ENCODE results near the gene TEX22.
"Not testable (repeated sequence)": the region's sequence is repeated elsewhere in the genome, so short reads cannot be mapped to it uniquely, and the experiment has no call there.

Gene TEX22

DNA sequence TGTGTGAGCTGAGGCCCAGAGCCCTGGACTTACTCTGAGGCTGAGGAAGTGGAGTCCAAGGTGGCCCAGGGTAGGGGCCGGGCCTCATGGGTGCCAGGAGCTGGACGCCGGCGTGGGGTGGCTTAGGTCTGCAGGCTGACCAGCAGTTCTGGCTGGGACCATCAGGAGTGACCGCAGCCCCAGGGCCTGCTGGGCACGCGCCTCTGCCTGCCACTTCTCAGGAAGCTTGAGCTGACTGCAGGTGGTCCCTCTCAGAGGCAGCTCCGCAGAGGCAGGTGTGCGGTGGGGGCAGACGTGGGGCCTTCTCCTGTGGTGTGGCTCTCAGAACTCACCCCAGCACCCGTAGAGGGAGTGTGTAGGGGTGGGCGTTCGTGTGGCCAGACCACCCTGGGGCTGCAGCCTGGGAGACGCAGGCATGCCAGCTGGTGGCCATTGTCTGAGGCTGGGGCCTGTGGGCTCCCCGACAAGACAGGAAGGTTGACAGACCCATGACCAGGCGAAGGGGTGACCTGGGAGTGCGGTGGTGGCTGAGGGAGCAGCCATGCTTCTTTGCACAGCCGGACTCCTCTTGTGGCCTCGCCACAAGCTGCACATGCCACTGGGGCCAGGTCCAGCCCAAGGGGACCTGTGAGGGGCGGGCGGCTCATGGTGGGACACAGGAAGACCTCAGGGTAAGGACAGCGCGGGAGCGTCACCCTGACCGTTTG is 40.0 kb upstream of the TEX22 start:
- no peak overlapping the region for H3K4me3 ChIP-seq (ENCODE audit: low read length)
- H3K4me1 ChIP-seq (ENCODE audit: control insufficient read depth, low read length): no peaks in the 10 kb centered on the region
- no peak overlapping the region for H3K4me2 ChIP-seq (ENCODE audit: low read length)
- no peaks in the 10 kb centered on the region for H4K20me1 ChIP-seq (ENCODE audit: control insufficient read depth, insufficient read depth, low read depth, low read length)
- no peaks in the 10 kb centered on the region for H3K36me3 ChIP-seq (ENCODE audit: control insufficient read depth, low read length)
- no peak overlapping the region for H3K27ac ChIP-seq (ENCODE audit: low read depth, low read length)
- TF ChIP-seq, protein P1, sequence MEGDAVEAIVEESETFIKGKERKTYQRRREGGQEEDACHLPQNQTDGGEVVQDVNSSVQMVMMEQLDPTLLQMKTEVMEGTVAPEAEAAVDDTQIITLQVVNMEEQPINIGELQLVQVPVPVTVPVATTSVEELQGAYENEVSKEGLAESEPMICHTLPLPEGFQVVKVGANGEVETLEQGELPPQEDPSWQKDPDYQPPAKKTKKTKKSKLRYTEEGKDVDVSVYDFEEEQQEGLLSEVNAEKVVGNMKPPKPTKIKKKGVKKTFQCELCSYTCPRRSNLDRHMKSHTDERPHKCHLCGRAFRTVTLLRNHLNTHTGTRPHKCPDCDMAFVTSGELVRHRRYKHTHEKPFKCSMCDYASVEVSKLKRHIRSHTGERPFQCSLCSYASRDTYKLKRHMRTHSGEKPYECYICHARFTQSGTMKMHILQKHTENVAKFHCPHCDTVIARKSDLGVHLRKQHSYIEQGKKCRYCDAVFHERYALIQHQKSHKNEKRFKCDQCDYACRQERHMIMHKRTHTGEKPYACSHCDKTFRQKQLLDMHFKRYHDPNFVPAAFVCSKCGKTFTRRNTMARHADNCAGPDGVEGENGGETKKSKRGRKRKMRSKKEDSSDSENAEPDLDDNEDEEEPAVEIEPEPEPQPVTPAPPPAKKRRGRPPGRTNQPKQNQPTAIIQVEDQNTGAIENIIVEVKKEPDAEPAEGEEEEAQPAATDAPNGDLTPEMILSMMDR (IDR thresholded peaks at IDR 0.05; ENCODE audit: low read depth, low read length, poor library complexity, severe bottlenecking): no peak
- no peak for TF ChIP-seq EZH2phosphoT487 (IDR thresholded peaks at IDR 0.05; ENCODE audit: borderline replicate concordance, low read length)
- no peaks in the 10 kb centered on the region for H3K79me2 ChIP-seq (ENCODE audit: control insufficient read depth, low read length)
- no peaks in the 10 kb centered on the region for H3K9me3 ChIP-seq (ENCODE audit: control insufficient read depth, insufficient read depth, low read length)
- H3K27me3 ChIP-seq (ENCODE audit: control insufficient read depth, low read length): no peaks in the 10 kb centered on the region; the same call in 1 of the 2 replicates
- H3K9me2 ChIP-seq (replicated peaks; ENCODE audit: control insufficient read depth, low read length): no peaks in the 10 kb centered on the region
- no peaks in the 10 kb centered on the region for H3F3A ChIP-seq (ENCODE audit: control insufficient read depth, insufficient read depth)

GRCh38 chr14:105358943-105359342 is 39.4 kb upstream of the TEX22 start:
- no peak for TF ChIP-seq EZH2phosphoT487 (IDR thresholded peaks at IDR 0.05; ENCODE audit: borderline replicate concordance, low read length)
- TF ChIP-seq, protein P1 (IDR thresholded peaks at IDR 0.05; ENCODE audit: low read depth, low read length, poor library complexity, severe bottlenecking): no peak
- Histone ChIP-seq H3K79me2 (ENCODE audit: control insufficient read depth, low read length) (no peaks in the 10 kb centered on the region), H3K27ac (ENCODE audit: low read depth, low read length) (no peak overlapping the region), H3K36me3 (ENCODE audit: control insufficient read depth, low read length) (no peaks in the 10 kb centered on the region), H3K4me3 (ENCODE audit: low read length) (no peak overlapping the region), H3K9me2 (replicated peaks; ENCODE audit: control insufficient read depth, low read length) (no peaks in the 10 kb centered on the region), H3F3A (ENCODE audit: control insufficient read depth, insufficient read depth) (peaks cover 4% of the 10 kb centered on the region), H4K20me1 (ENCODE audit: control insufficient read depth, insufficient read depth, low read depth, low read length) (no peaks in the 10 kb centered on the region), H3K27me3 (ENCODE audit: control insufficient read depth, low read length) (peaks cover 6% of the 10 kb centered on the region; the same call in 1 of the 2 replicates), H3K4me2 (ENCODE audit: low read length) (no peak overlapping the region), H3K9me3 (ENCODE audit: control insufficient read depth, insufficient read depth, low read length) (no peaks in the 10 kb centered on the region), H3K4me1 (ENCODE audit: control insufficient read depth, low read length) (peaks cover 3% of the 10 kb centered on the region)

DNA sequence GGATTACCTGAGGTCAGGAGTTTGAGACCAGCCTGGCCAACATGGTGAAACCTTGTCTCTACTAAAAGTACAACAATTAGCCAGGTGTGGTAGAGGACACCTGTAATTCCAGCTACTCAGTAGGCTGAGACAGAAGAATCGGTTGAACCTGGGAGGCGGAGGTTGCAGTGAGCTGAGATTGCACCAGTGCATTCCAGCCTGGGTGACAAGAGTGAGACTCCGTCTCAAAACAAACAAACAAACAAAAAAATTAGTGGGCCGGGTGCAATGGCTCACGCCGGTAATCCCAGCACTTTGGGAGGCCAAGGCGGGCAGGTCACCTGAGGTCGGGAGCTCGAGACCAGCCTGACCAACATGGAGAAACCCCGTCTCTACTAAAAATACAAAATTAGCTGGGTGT is 36.9 kb upstream of the TEX22 start:
- H3K27me3 ChIP-seq (ENCODE audit: control insufficient read depth, low read length); H3K4me3 ChIP-seq (ENCODE audit: low read length); H3K9me3 ChIP-seq (ENCODE audit: control insufficient read depth, insufficient read depth, low read length); H3F3A ChIP-seq (ENCODE audit: control insufficient read depth, insufficient read depth); H4K20me1 ChIP-seq (ENCODE audit: control insufficient read depth, insufficient read depth, low read depth, low read length); H3K4me2 ChIP-seq (ENCODE audit: low read length); H3K9me2 ChIP-seq (replicated peaks; ENCODE audit: control insufficient read depth, low read length); H3K79me2 ChIP-seq (ENCODE audit: control insufficient read depth, low read length); H3K36me3 ChIP-seq (ENCODE audit: control insufficient read depth, low read length); H3K27ac ChIP-seq (ENCODE audit: low read depth, low read length): not testable (repeated sequence)
- peaks cover 13% of the 10 kb centered on the region for H3K4me1 ChIP-seq (ENCODE audit: control insufficient read depth, low read length)

DNA sequence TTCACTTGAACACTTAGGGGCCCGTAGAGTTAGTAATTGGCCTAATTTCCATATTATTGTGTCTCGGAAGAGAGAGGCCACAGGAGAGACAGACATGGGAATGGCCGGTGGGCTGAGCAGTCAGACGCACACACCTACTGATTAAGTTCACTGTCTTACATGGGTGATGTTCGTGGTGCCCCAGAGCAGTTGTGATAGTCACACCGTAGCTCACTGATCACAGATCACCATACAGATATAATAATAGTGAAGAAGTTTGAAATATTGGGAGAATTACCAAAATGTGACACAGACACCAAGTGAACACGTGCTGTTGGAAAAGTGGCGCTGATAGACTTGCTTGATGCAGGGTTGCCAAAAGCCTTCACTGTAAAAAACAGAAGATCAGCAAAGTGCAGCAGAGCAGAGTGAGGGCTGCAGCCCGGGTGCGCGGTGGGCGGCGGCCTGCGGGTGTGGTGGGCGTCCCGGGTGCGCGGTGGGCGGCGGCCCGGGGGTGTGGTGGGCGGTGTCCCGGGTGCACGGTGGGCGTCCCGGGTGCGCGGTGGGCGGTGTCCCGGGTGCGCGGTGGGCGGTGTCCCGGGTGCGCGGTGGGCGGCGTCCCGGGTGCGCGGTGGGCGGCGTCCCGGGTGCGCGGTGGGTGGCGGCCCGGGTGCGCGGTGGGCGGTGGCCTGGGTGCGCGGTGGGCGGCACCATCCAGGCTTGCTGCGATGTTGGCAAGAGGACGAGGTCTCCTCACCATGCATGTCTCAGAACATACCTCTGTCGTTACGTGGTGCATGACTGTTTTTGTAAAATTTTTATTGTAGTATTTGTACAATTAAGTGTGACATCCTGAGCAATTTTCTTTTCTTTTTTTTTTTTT is 34.3 kb upstream of the TEX22 start:
- no peaks in the 10 kb centered on the region for H3K9me3 ChIP-seq (ENCODE audit: control insufficient read depth, insufficient read depth, low read length)
- peaks cover 6% of the 10 kb centered on the region; the same call in 1 of the 2 replicates for H3K27me3 ChIP-seq (ENCODE audit: control insufficient read depth, low read length)
- H4K20me1 ChIP-seq (ENCODE audit: control insufficient read depth, insufficient read depth, low read depth, low read length): no peaks in the 10 kb centered on the region
- H3K9me2 ChIP-seq (replicated peaks; ENCODE audit: control insufficient read depth, low read length): no peaks in the 10 kb centered on the region
- no peaks in the 10 kb centered on the region for H3K36me3 ChIP-seq (ENCODE audit: control insufficient read depth, low read length)
- H3F3A ChIP-seq (ENCODE audit: control insufficient read depth, insufficient read depth): peaks cover 5% of the 10 kb centered on the region
- TF ChIP-seq, protein P1 (IDR thresholded peaks at IDR 0.05; ENCODE audit: low read depth, low read length, poor library complexity, severe bottlenecking): no peak
- TF ChIP-seq EZH2phosphoT487 (IDR thresholded peaks at IDR 0.05; ENCODE audit: borderline replicate concordance, low read length): no peak
- H3K4me1 ChIP-seq (ENCODE audit: control insufficient read depth, low read length): peaks cover 13% of the 10 kb centered on the region
- H3K4me2 ChIP-seq (ENCODE audit: low read length): peak overlapping the region; percentile 49
- peak overlapping the region; percentile 30 for H3K4me3 ChIP-seq (ENCODE audit: low read length)
- H3K27ac ChIP-seq (ENCODE audit: low read depth, low read length): no peak overlapping the region
- no peaks in the 10 kb centered on the region for H3K79me2 ChIP-seq (ENCODE audit: control insufficient read depth, low read length)
